Parathyroid adenoma (tissue), 2 donors: ENCODE results near the gene CYP3A4.

Source experiments
- H2AFZ ChIP-seq: fragments of 300-600 bp; sonication (generic); one replicate; pipeline ENCODE4 v1.7.0; 2017; ENCODE audit warnings: antibody characterized with exemption, mild to moderate bottlenecking
- H3K27ac ChIP-seq: fragments of 300-600 bp; sonication (generic); one replicate; pipeline ENCODE4 v1.7.0; 2017
- H3K27me3 ChIP-seq: fragments of 300-600 bp; sonication (generic); one replicate; pipeline ENCODE4 v1.7.0; 2017; ENCODE audit warnings: low read length; ENCODE audit not compliant: control insufficient read depth, insufficient read depth
- H3K36me3 ChIP-seq: fragments of 300-600 bp; sonication (generic); one replicate; pipeline ENCODE4 v1.7.0; 2017; ENCODE audit warnings: low read length; ENCODE audit not compliant: control insufficient read depth, insufficient read depth
- H3K4me1 ChIP-seq: fragments of 300-600 bp; sonication (generic); one replicate; pipeline ENCODE4 v1.7.0; 2017; ENCODE audit warnings: control low read depth
- H3K4me2 ChIP-seq: fragments of 300-600 bp; sonication (generic); one replicate; pipeline ENCODE4 v1.7.0; 2017; ENCODE audit warnings: low read length
- H3K4me3 ChIP-seq: fragments of 300-600 bp; sonication (generic); one replicate; pipeline ENCODE4 v1.7.0; 2017; ENCODE audit warnings: low read depth, low read length
- H3K79me2 ChIP-seq: fragments of 300-600 bp; sonication (generic); one replicate; pipeline ENCODE4 v1.7.0; 2017; ENCODE audit warnings: control low read depth
- H3K9ac ChIP-seq: fragments of 300-600 bp; sonication (generic); one replicate; pipeline ENCODE4 v1.7.0; 2017; ENCODE audit warnings: mild to moderate bottlenecking
- H3K9me3 ChIP-seq: fragments of 300-600 bp; sonication (generic); one replicate; pipeline ENCODE4 v1.7.0; 2017; ENCODE audit warnings: low read length; ENCODE audit not compliant: control insufficient read depth
- CTCF ChIP-seq: fragments of 300-600 bp; sonication (generic); IDR thresholded peaks from one replicate; pipeline ENCODE4 v1.7.0; 2017; ENCODE audit warnings: antibody characterized with exemption, mild to moderate bottlenecking
- donor health status: primary hyperparathyroidism.

CYP3A4 gene

DNA sequence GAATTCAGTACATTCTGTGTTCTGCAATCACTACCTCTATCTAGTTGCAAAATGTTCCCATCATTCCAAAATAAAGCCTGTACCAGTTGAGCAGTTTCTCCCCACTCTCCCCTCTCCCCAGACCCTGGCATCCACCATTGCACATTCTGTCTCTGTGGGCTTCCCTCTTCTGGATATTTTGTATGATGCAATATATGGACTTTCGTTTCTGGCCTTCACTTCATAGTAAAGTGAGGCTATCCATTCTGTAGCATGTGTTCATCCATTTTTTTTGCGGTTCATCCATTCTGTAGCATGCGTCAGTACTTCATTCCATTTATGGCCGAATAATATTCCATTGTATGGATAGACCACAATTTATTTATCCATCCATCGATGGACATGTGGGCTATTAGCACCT, 9.5 kb upstream of the CYP3A4 start:
- no peaks in the 10 kb centered on the region for H3K4me1 ChIP-seq
- no peak overlapping the region for H3K4me3 ChIP-seq
- no peak overlapping the region for H3K9ac ChIP-seq
- H3K4me2 ChIP-seq: no peak overlapping the region
- TF ChIP-seq CTCF: no peak
- H2AFZ ChIP-seq: no peak overlapping the region
- no peaks in the 10 kb centered on the region for H3K36me3 ChIP-seq
- no peak overlapping the region for H3K27ac ChIP-seq
- no peaks in the 10 kb centered on the region for H3K79me2 ChIP-seq
- no peaks in the 10 kb centered on the region for H3K27me3 ChIP-seq
- no peaks in the 10 kb centered on the region for H3K9me3 ChIP-seq

- Histone ChIP-seq H2AFZ (no peak overlapping the region), H3K4me1 (no peaks in the 10 kb centered on the region), H3K4me2 (no peak overlapping the region), H3K27ac (no peak overlapping the region), H3K9ac (no peak overlapping the region), H3K9me3 (no peaks in the 10 kb centered on the region), H3K4me3 (no peak overlapping the region), H3K36me3 (no peaks in the 10 kb centered on the region), H3K27me3 (no peaks in the 10 kb centered on the region), H3K79me2 (no peaks in the 10 kb centered on the region)
- no peak for TF ChIP-seq CTCF
Measured at GRCh38 chr7:99792967-99793366, 9.0 kb upstream of the CYP3A4 start.

DNA sequence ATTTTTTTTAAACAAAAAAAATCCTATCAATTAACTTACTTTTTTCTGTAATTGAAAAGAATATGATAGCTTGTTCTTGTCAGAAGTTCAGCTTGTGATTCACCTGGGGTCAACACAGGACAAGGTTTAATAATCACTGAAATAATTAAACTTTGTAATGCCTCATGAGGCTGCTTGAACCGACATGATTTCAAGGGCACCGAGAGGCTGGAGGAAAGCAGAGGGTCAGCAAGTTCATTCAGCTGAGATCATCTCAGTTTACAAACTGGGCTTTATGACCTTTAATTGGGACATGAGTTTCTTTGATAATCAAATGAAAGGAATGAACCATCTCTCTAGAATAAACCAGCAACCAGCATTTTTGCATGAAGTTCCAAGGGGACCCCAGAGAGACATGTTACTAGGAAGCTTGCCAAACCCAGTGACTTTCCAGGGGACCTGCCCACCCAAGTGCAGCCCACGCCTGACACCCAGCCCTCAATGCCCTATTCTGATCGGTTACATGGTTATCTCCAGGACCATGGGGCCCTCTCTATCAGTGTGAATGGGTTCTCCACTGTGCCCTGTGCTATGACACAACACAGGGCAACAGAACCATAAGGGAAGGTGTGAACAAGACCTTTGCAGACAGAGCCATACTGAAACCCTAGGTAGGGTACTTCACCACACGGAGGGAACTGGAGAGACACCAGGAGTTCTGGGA, 7.8 kb upstream of the CYP3A4 start:
- no peak overlapping the region for H3K27ac ChIP-seq
- H3K4me2 ChIP-seq: no peak overlapping the region
- H2AFZ ChIP-seq: no peak overlapping the region
- H3K4me1 ChIP-seq: no peaks in the 10 kb centered on the region
- H3K4me3 ChIP-seq: no peak overlapping the region
- H3K27me3 ChIP-seq: no peaks in the 10 kb centered on the region
- H3K36me3 ChIP-seq: no peaks in the 10 kb centered on the region
- H3K9ac ChIP-seq: no peak overlapping the region
- H3K79me2 ChIP-seq: no peaks in the 10 kb centered on the region
- no peak for TF ChIP-seq CTCF
- H3K9me3 ChIP-seq: no peaks in the 10 kb centered on the region

DNA sequence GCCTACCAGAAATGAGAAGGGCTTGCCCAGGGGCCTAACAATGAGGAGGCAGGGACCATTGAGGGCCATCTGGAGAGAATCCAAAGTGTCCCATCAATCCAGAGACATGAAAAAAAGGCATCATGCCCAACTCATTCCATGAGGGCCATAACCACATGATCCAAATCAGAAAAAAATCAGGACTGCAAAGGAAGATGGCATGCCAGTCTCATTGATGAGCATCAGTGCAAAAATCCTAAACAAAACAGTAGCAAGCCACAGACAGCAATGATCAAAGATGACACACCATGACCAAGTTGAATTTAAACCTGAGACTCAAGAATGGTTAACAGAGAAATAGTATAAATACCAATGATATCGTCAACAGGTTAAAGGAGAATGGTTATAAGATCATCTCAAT, 7.0 kb upstream of the CYP3A4 start:
- no peaks in the 10 kb centered on the region for H3K79me2 ChIP-seq
- H3K9ac ChIP-seq: no peak overlapping the region
- no peak overlapping the region for H3K4me3 ChIP-seq
- H3K4me2 ChIP-seq: no peak overlapping the region
- no peak overlapping the region for H3K27ac ChIP-seq
- H3K4me1 ChIP-seq: no peaks in the 10 kb centered on the region
- TF ChIP-seq CTCF: no peak
- no peak overlapping the region for H2AFZ ChIP-seq
- H3K36me3 ChIP-seq: no peaks in the 10 kb centered on the region
- no peaks in the 10 kb centered on the region for H3K9me3 ChIP-seq
- H3K27me3 ChIP-seq: no peaks in the 10 kb centered on the region

DNA sequence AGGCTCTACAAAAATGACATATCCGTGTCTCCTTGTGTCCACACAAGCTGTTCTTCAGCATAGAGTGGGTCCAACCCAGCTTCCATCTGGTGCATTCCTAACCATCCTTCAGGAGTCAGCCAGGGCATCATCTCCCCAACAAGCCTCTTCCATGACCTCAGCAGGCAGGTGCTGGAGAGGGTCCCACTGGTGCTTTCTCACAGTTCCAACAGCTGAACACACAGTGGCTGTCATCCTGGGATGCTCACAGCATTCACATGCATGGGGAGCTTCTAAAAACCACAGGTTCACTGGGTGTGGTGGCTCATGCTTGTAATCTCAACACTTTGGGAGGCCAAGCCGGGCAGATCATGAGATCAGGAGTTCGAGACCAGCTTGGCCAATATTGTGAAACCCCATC, 6.4 kb upstream of the CYP3A4 start:
- no peak overlapping the region for H3K27ac ChIP-seq
- no peaks in the 10 kb centered on the region for H3K79me2 ChIP-seq
- TF ChIP-seq CTCF: no peak
- no peaks in the 10 kb centered on the region for H3K4me1 ChIP-seq
- no peaks in the 10 kb centered on the region for H3K27me3 ChIP-seq
- H3K36me3 ChIP-seq: no peaks in the 10 kb centered on the region
- no peaks in the 10 kb centered on the region for H3K9me3 ChIP-seq
- no peak overlapping the region for H3K4me3 ChIP-seq
- H2AFZ ChIP-seq: no peak overlapping the region
- no peak overlapping the region for H3K9ac ChIP-seq
- H3K4me2 ChIP-seq: no peak overlapping the region
